OCI-LY7 (cell line): ENCODE measurements around the gene LTBR.

ENCODE experiments used
- EZH2phosphoT487 ChIP-seq: fragments of 200-600 bp; sonication (generic); IDR thresholded peaks from 2 replicates; pipeline ENCODE4 v1.6.1; 2018; ENCODE audit warnings: low read depth, borderline replicate concordance, mild to moderate bottlenecking, mixed run types, antibody characterized with exemption, low read length, moderate library complexity, mixed read lengths
- TF ChIP-seq, protein P1 (sequence below): fragments of 200-600 bp; sonication (generic); conservative IDR thresholded peaks from 2 replicates; pipeline ENCODE4 v1.5.1; 2014; ENCODE audit warnings: mild to moderate bottlenecking, antibody characterized with exemption, low read length, moderate library complexity, mixed read lengths

DNA sequence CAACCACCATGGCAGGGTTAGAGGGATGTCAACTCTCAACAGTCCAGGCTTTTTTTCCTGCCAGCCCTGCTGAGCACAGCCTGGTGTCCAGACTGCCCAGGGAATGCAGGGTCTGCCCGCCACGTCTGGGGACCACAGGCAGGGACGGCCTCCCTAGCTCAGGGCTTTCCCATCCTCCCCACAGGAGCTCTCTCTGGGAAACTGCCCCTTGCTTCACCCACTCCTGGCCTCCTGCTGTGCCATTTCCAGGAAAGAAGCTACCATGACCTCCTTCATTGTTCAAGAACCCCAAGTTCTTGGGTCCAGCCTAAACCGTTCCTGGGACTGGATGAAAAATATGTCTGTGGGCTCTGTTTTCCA lies 13.4 kb upstream of the LTBR start:
- TF ChIP-seq, protein P1, sequence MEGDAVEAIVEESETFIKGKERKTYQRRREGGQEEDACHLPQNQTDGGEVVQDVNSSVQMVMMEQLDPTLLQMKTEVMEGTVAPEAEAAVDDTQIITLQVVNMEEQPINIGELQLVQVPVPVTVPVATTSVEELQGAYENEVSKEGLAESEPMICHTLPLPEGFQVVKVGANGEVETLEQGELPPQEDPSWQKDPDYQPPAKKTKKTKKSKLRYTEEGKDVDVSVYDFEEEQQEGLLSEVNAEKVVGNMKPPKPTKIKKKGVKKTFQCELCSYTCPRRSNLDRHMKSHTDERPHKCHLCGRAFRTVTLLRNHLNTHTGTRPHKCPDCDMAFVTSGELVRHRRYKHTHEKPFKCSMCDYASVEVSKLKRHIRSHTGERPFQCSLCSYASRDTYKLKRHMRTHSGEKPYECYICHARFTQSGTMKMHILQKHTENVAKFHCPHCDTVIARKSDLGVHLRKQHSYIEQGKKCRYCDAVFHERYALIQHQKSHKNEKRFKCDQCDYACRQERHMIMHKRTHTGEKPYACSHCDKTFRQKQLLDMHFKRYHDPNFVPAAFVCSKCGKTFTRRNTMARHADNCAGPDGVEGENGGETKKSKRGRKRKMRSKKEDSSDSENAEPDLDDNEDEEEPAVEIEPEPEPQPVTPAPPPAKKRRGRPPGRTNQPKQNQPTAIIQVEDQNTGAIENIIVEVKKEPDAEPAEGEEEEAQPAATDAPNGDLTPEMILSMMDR, result no peak
- no peak for TF ChIP-seq EZH2phosphoT487
